ENCODE measurements around the gene FAM184A.

The FAM184A gene

GRCh38 chr6:119075200-119075981 is 3.1 kb downstream of the FAM184A start:
- Histone ChIP-seq H3K9me3 (ENCODE audit: control insufficient read depth in 2 of 2, low read length in 2 of 2) (no peaks in the 10 kb centered on the region), H3K4me3 (ENCODE audit: low read length in 2 of 2) (no peak overlapping the region), H3K27me3 (ENCODE audit: control insufficient read depth in 1 of 2, insufficient read depth in 2 of 2, low read length in 2 of 2) (no peaks in the 10 kb centered on the region), H3K9ac (ENCODE audit: low read length in 2 of 2) (no peak overlapping the region), H3K4me1 (ENCODE audit: control insufficient read depth, insufficient read depth, low read length) (peaks cover 6% of the 10 kb centered on the region), H3K27ac (ENCODE audit: low read length) (no peak overlapping the region), H3K36me3 (ENCODE audit: control insufficient read depth in 2 of 2, insufficient read depth in 2 of 2, low read length in 2 of 2) (no peaks in the 10 kb centered on the region)

GRCh38 chr6:119073307-119074051 is 5.0 kb downstream of the FAM184A start:
- Histone ChIP-seq H3K4me3 (ENCODE audit: low read length in 2 of 2) (no peak overlapping the region), H3K36me3 (ENCODE audit: control insufficient read depth in 2 of 2, insufficient read depth in 2 of 2, low read length in 2 of 2) (no peaks in the 10 kb centered on the region), H3K27me3 (ENCODE audit: control insufficient read depth in 1 of 2, insufficient read depth in 2 of 2, low read length in 2 of 2) (no peaks in the 10 kb centered on the region), H3K27ac (ENCODE audit: low read length) (no peak overlapping the region), H3K4me1 (ENCODE audit: control insufficient read depth, insufficient read depth, low read length) (peaks cover 6% of the 10 kb centered on the region), H3K9me3 (ENCODE audit: control insufficient read depth in 2 of 2, low read length in 2 of 2) (no peaks in the 10 kb centered on the region), H3K9ac (ENCODE audit: low read length in 2 of 2) (no peak overlapping the region)

- no peak overlapping the region for H3K27ac ChIP-seq (ENCODE audit: low read length)
- no peaks in the 10 kb centered on the region for H3K27me3 ChIP-seq (ENCODE audit: control insufficient read depth in 1 of 2, insufficient read depth in 2 of 2, low read length in 2 of 2)
- H3K9me3 ChIP-seq (ENCODE audit: control insufficient read depth in 2 of 2, low read length in 2 of 2), result no peaks in the 10 kb centered on the region
- H3K4me1 ChIP-seq (ENCODE audit: control insufficient read depth, insufficient read depth, low read length), result peaks cover 3% of the 10 kb centered on the region
- H3K36me3 ChIP-seq (ENCODE audit: control insufficient read depth in 2 of 2, insufficient read depth in 2 of 2, low read length in 2 of 2), result no peaks in the 10 kb centered on the region
- H3K9ac ChIP-seq (ENCODE audit: low read length in 2 of 2), result no peak overlapping the region
- no peak overlapping the region for H3K4me3 ChIP-seq (ENCODE audit: low read length in 2 of 2)
These were observed 6.9 kb downstream of the FAM184A start for GRCh38 chr6:119071576-119071975.

GRCh38 chr6:119067091-119067490 is 11.4 kb downstream of the FAM184A start:
- H3K27ac ChIP-seq (ENCODE audit: low read length), result no peak overlapping the region
- no peaks in the 10 kb centered on the region for H3K4me1 ChIP-seq (ENCODE audit: control insufficient read depth, insufficient read depth, low read length)
- H3K9ac ChIP-seq (ENCODE audit: low read length in 2 of 2), result no peak overlapping the region
- H3K27me3 ChIP-seq (ENCODE audit: control insufficient read depth in 1 of 2, insufficient read depth in 2 of 2, low read length in 2 of 2), result no peaks in the 10 kb centered on the region
- H3K9me3 ChIP-seq (ENCODE audit: control insufficient read depth in 2 of 2, low read length in 2 of 2), result no peaks in the 10 kb centered on the region
- no peak overlapping the region for H3K4me3 ChIP-seq (ENCODE audit: low read length in 2 of 2)
- H3K36me3 ChIP-seq (ENCODE audit: control insufficient read depth in 2 of 2, insufficient read depth in 2 of 2, low read length in 2 of 2), result no peaks in the 10 kb centered on the region

GRCh38 chr6:119066517-119066916 is 11.9 kb downstream of the FAM184A start:
- Histone ChIP-seq H3K36me3 (ENCODE audit: control insufficient read depth in 2 of 2, insufficient read depth in 2 of 2, low read length in 2 of 2) (no peaks in the 10 kb centered on the region), H3K27ac (ENCODE audit: low read length) (no peak overlapping the region), H3K4me1 (ENCODE audit: control insufficient read depth, insufficient read depth, low read length) (no peaks in the 10 kb centered on the region), H3K27me3 (ENCODE audit: control insufficient read depth in 1 of 2, insufficient read depth in 2 of 2, low read length in 2 of 2) (no peaks in the 10 kb centered on the region), H3K4me3 (ENCODE audit: low read length in 2 of 2) (no peak overlapping the region), H3K9me3 (ENCODE audit: control insufficient read depth in 2 of 2, low read length in 2 of 2) (no peaks in the 10 kb centered on the region), H3K9ac (ENCODE audit: low read length in 2 of 2) (no peak overlapping the region)

- Histone ChIP-seq H3K9me3 (ENCODE audit: control insufficient read depth in 2 of 2, low read length in 2 of 2) (no peaks in the 10 kb centered on the region), H3K36me3 (ENCODE audit: control insufficient read depth in 2 of 2, insufficient read depth in 2 of 2, low read length in 2 of 2) (no peaks in the 10 kb centered on the region), H3K27me3 (ENCODE audit: control insufficient read depth in 1 of 2, insufficient read depth in 2 of 2, low read length in 2 of 2) (no peaks in the 10 kb centered on the region), H3K27ac (ENCODE audit: low read length) (no peak overlapping the region), H3K4me3 (ENCODE audit: low read length in 2 of 2) (no peak overlapping the region), H3K4me1 (ENCODE audit: control insufficient read depth, insufficient read depth, low read length) (no peaks in the 10 kb centered on the region), H3K9ac (ENCODE audit: low read length in 2 of 2) (no peak overlapping the region)
These were observed 12.5 kb downstream of the FAM184A start for GRCh38 chr6:119065955-119066354.

- Histone ChIP-seq H3K27me3 (ENCODE audit: control insufficient read depth in 1 of 2, insufficient read depth in 2 of 2, low read length in 2 of 2) (no peaks in the 10 kb centered on the region), H3K27ac (ENCODE audit: low read length) (no peak overlapping the region), H3K4me1 (ENCODE audit: control insufficient read depth, insufficient read depth, low read length) (no peaks in the 10 kb centered on the region), H3K9me3 (ENCODE audit: control insufficient read depth in 2 of 2, low read length in 2 of 2) (no peaks in the 10 kb centered on the region), H3K9ac (ENCODE audit: low read length in 2 of 2) (no peak overlapping the region), H3K36me3 (ENCODE audit: control insufficient read depth in 2 of 2, insufficient read depth in 2 of 2, low read length in 2 of 2) (no peaks in the 10 kb centered on the region), H3K4me3 (ENCODE audit: low read length in 2 of 2) (no peak overlapping the region)
These were observed 13.1 kb downstream of the FAM184A start for GRCh38 chr6:119065382-119065781.

- H3K9ac ChIP-seq (ENCODE audit: low read length in 2 of 2), result no peak overlapping the region
- H3K27ac ChIP-seq (ENCODE audit: low read length), result no peak overlapping the region
- H3K4me1 ChIP-seq (ENCODE audit: control insufficient read depth, insufficient read depth, low read length), result no peaks in the 10 kb centered on the region
- no peak overlapping the region for H3K4me3 ChIP-seq (ENCODE audit: low read length in 2 of 2)
- no peaks in the 10 kb centered on the region for H3K27me3 ChIP-seq (ENCODE audit: control insufficient read depth in 1 of 2, insufficient read depth in 2 of 2, low read length in 2 of 2)
- H3K36me3 ChIP-seq (ENCODE audit: control insufficient read depth in 2 of 2, insufficient read depth in 2 of 2, low read length in 2 of 2), result no peaks in the 10 kb centered on the region
- H3K9me3 ChIP-seq (ENCODE audit: control insufficient read depth in 2 of 2, low read length in 2 of 2), result no peaks in the 10 kb centered on the region
These were observed 15.0 kb downstream of the FAM184A start for GRCh38 chr6:119063491-119063890.

GRCh38 chr6:119061215-119061614 is 17.2 kb downstream of the FAM184A start:
- no peaks in the 10 kb centered on the region for H3K9me3 ChIP-seq (ENCODE audit: control insufficient read depth in 2 of 2, low read length in 2 of 2)

GRCh38 chr6:119060255-119060907 is 18.1 kb downstream of the FAM184A start:
- Histone ChIP-seq H3K9ac (ENCODE audit: low read length in 2 of 2) (no peak overlapping the region), H3K4me3 (ENCODE audit: low read length in 2 of 2) (no peak overlapping the region), H3K27me3 (ENCODE audit: control insufficient read depth in 1 of 2, insufficient read depth in 2 of 2, low read length in 2 of 2) (no peaks in the 10 kb centered on the region), H3K36me3 (ENCODE audit: control insufficient read depth in 2 of 2, insufficient read depth in 2 of 2, low read length in 2 of 2) (no peaks in the 10 kb centered on the region), H3K9me3 (ENCODE audit: control insufficient read depth in 2 of 2, low read length in 2 of 2) (no peaks in the 10 kb centered on the region), H3K4me1 (ENCODE audit: control insufficient read depth, insufficient read depth, low read length) (no peaks in the 10 kb centered on the region), H3K27ac (ENCODE audit: low read length) (no peak overlapping the region)

More at GRCh38 chr6:119061215-119061614, 17.2 kb downstream of the FAM184A start:
- Histone ChIP-seq H3K27me3 (ENCODE audit: control insufficient read depth in 1 of 2, insufficient read depth in 2 of 2, low read length in 2 of 2) (no peaks in the 10 kb centered on the region), H3K4me3 (ENCODE audit: low read length in 2 of 2) (no peak overlapping the region), H3K4me1 (ENCODE audit: control insufficient read depth, insufficient read depth, low read length) (no peaks in the 10 kb centered on the region), H3K27ac (ENCODE audit: low read length) (no peak overlapping the region), H3K36me3 (ENCODE audit: control insufficient read depth in 2 of 2, insufficient read depth in 2 of 2, low read length in 2 of 2) (no peaks in the 10 kb centered on the region), H3K9ac (ENCODE audit: low read length in 2 of 2) (no peak overlapping the region)
